ENCODE results near the gene AIFM2. TPM values are rescaled to one million over a fixed set of nuclear protein-coding genes. Genes with fewer than 3 reads are reported as not detected.
"Not testable (repeated sequence)": the region's sequence is repeated elsewhere in the genome, so short reads cannot be mapped to it uniquely, and the experiment has no call there.

AIFM2 gene
- 3.0 TPM for polyA plus RNA-seq (2013, experiment 1 of 2)
- polyA plus RNA-seq (2013, experiment 2 of 2) = 2.9 TPM

GRCh38 chr10:70132098-70133029 lies at the start of gene AIFM2:
TSS of gene AIFM2 (minus strand) at chr10:70132825. CDS start at chr10:70124084, 8,741 bp downstream.
- Histone ChIP-seq H3K9ac (ENCODE audit: low read length) (peak within 1 kb of the TSS; percentile 63), H2BK120ac (ENCODE audit: low read depth, low read length) (no peak within 1 kb of the TSS), H3K23ac (ENCODE audit: low read length) (no peak within 1 kb of the TSS), H3K79me1 (ENCODE audit: low read length) (no peaks in the 10 kb centered on the region), H4K5ac (ENCODE audit: low read length) (no peak within 1 kb of the TSS), H3K79me2 (ENCODE audit: control insufficient read depth, insufficient read depth, low read length) (no peaks in the 10 kb centered on the region), H4K8ac (ENCODE audit: low read depth, low read length) (no peak within 1 kb of the TSS), H3K36me3 (ENCODE audit: control insufficient read depth, insufficient read depth, low read length) (no peaks in the 10 kb centered on the region), H2BK5ac (ENCODE audit: low read length) (no peak within 1 kb of the TSS), H3K4ac (ENCODE audit: low read depth, low read length) (no peak within 1 kb of the TSS), H2BK15ac (replicated peaks; ENCODE audit: low read depth) (no peak within 1 kb of the TSS), H3K4me1 (ENCODE audit: control insufficient read depth, low read depth, low read length) (no peaks in the 10 kb centered on the region), H3K18ac (ENCODE audit: low read length) (peak within 1 kb of the TSS; percentile 33), H3K27me3 (ENCODE audit: insufficient read depth, low read length, poor library complexity) (no peaks in the 10 kb centered on the region), H3K4me2 (ENCODE audit: low read length) (peak within 1 kb of the TSS; percentile 67), H2AK5ac (ENCODE audit: low read length) (no peak within 1 kb of the TSS), H3K27ac (ENCODE audit: low read depth, low read length) (no peak within 1 kb of the TSS), H3K4me3 (ENCODE audit: low read length) (peak within 1 kb of the TSS; percentile 31), H3K56ac (ENCODE audit: low read length) (peak within 1 kb of the TSS; percentile 77)
- DNase-seq = peak; percentile 78
- WGBS (ENCODE audit: extremely low coverage, insufficient coverage, low lambda C conversion rate) = no CpG with 5 or more reads among the region's 80 CpGs

- not testable (repeated sequence) for H3K79me1 ChIP-seq (ENCODE audit: low read length); H3K4me2 ChIP-seq (ENCODE audit: low read length); H3K27me3 ChIP-seq (ENCODE audit: insufficient read depth, low read length, poor library complexity); H3K27ac ChIP-seq (ENCODE audit: low read depth, low read length); H4K5ac ChIP-seq (ENCODE audit: low read length); H3K4ac ChIP-seq (ENCODE audit: low read depth, low read length); H2BK120ac ChIP-seq (ENCODE audit: low read depth, low read length); H3K56ac ChIP-seq (ENCODE audit: low read length); H2AK5ac ChIP-seq (ENCODE audit: low read length); H4K8ac ChIP-seq (ENCODE audit: low read depth, low read length); H3K4me1 ChIP-seq (ENCODE audit: control insufficient read depth, low read depth, low read length); H3K23ac ChIP-seq (ENCODE audit: low read length); H3K79me2 ChIP-seq (ENCODE audit: control insufficient read depth, insufficient read depth, low read length); DNase-seq; H3K9ac ChIP-seq (ENCODE audit: low read length); H3K18ac ChIP-seq (ENCODE audit: low read length); H3K36me3 ChIP-seq (ENCODE audit: control insufficient read depth, insufficient read depth, low read length); H2BK5ac ChIP-seq (ENCODE audit: low read length); H2BK15ac ChIP-seq (replicated peaks; ENCODE audit: low read depth); H3K4me3 ChIP-seq (ENCODE audit: low read length)
- no CpG with 5 or more reads among the region's 8 CpGs for WGBS (ENCODE audit: extremely low coverage, insufficient coverage, low lambda C conversion rate)
Observed at GRCh38 chr10:70179209-70179608, 46.6 kb upstream of the AIFM2 start.

- Histone ChIP-seq H3K4me1 (ENCODE audit: control insufficient read depth, low read depth, low read length) (no peaks in the 10 kb centered on the region), H3K9ac (ENCODE audit: low read length) (no peak overlapping the region), H3K36me3 (ENCODE audit: control insufficient read depth, insufficient read depth, low read length) (no peaks in the 10 kb centered on the region), H3K27me3 (ENCODE audit: insufficient read depth, low read length, poor library complexity) (no peaks in the 10 kb centered on the region), H2BK120ac (ENCODE audit: low read depth, low read length) (no peak overlapping the region), H3K23ac (ENCODE audit: low read length) (no peak overlapping the region), H3K4ac (ENCODE audit: low read depth, low read length) (no peak overlapping the region), H3K79me2 (ENCODE audit: control insufficient read depth, insufficient read depth, low read length) (no peaks in the 10 kb centered on the region), H3K79me1 (ENCODE audit: low read length) (no peaks in the 10 kb centered on the region), H3K4me2 (ENCODE audit: low read length) (no peak overlapping the region), H2BK15ac (replicated peaks; ENCODE audit: low read depth) (no peak overlapping the region), H3K27ac (ENCODE audit: low read depth, low read length) (no peak overlapping the region), H3K18ac (ENCODE audit: low read length) (no peak overlapping the region), H3K56ac (ENCODE audit: low read length) (no peak overlapping the region), H4K8ac (ENCODE audit: low read depth, low read length) (no peak overlapping the region), H3K4me3 (ENCODE audit: low read length) (no peak overlapping the region), H2AK5ac (ENCODE audit: low read length) (no peak overlapping the region), H2BK5ac (ENCODE audit: low read length) (no peak overlapping the region), H4K5ac (ENCODE audit: low read length) (no peak overlapping the region)
- WGBS (ENCODE audit: extremely low coverage, insufficient coverage, low lambda C conversion rate) = 40% methylated on average over 1 of the region's 4 CpGs
- DNase-seq = no peak
Observed at GRCh38 chr10:70178139-70178725, 45.6 kb upstream of the AIFM2 start.

GRCh38 chr10:70176441-70176840 lies 43.8 kb upstream of the AIFM2 start:
- no peak overlapping the region for H3K4me2 ChIP-seq (ENCODE audit: low read length)
- H3K27ac ChIP-seq (ENCODE audit: low read depth, low read length) = no peak overlapping the region
- no peak overlapping the region for H3K4me3 ChIP-seq (ENCODE audit: low read length)
- H2BK5ac ChIP-seq (ENCODE audit: low read length) = no peak overlapping the region
- H3K9ac ChIP-seq (ENCODE audit: low read length) = no peak overlapping the region
- no peak overlapping the region for H2BK15ac ChIP-seq (replicated peaks; ENCODE audit: low read depth)
- no peak overlapping the region for H3K18ac ChIP-seq (ENCODE audit: low read length)
- no peak overlapping the region for H2BK120ac ChIP-seq (ENCODE audit: low read depth, low read length)
- no peak overlapping the region for H3K4ac ChIP-seq (ENCODE audit: low read depth, low read length)
- no peaks in the 10 kb centered on the region for H3K36me3 ChIP-seq (ENCODE audit: control insufficient read depth, insufficient read depth, low read length)
- WGBS (ENCODE audit: extremely low coverage, insufficient coverage, low lambda C conversion rate) = no CpG with 5 or more reads among the region's 6 CpGs
- no peak overlapping the region for H4K8ac ChIP-seq (ENCODE audit: low read depth, low read length)
- no peak overlapping the region for H3K56ac ChIP-seq (ENCODE audit: low read length)
- no peak overlapping the region for H3K23ac ChIP-seq (ENCODE audit: low read length)
- no peak overlapping the region for H4K5ac ChIP-seq (ENCODE audit: low read length)
- no peaks in the 10 kb centered on the region for H3K27me3 ChIP-seq (ENCODE audit: insufficient read depth, low read length, poor library complexity)
- H3K79me2 ChIP-seq (ENCODE audit: control insufficient read depth, insufficient read depth, low read length) = no peaks in the 10 kb centered on the region
- H3K79me1 ChIP-seq (ENCODE audit: low read length) = no peaks in the 10 kb centered on the region
- no peak overlapping the region for H2AK5ac ChIP-seq (ENCODE audit: low read length)
- no peaks in the 10 kb centered on the region for H3K4me1 ChIP-seq (ENCODE audit: control insufficient read depth, low read depth, low read length)
- no peak for DNase-seq

GRCh38 chr10:70175516-70175915 lies 42.9 kb upstream of the AIFM2 start:
- Histone ChIP-seq H3K27me3 (ENCODE audit: insufficient read depth, low read length, poor library complexity) (no peaks in the 10 kb centered on the region), H3K9ac (ENCODE audit: low read length) (no peak overlapping the region), H4K8ac (ENCODE audit: low read depth, low read length) (no peak overlapping the region), H3K36me3 (ENCODE audit: control insufficient read depth, insufficient read depth, low read length) (no peaks in the 10 kb centered on the region), H3K79me2 (ENCODE audit: control insufficient read depth, insufficient read depth, low read length) (no peaks in the 10 kb centered on the region), H3K56ac (ENCODE audit: low read length) (no peak overlapping the region), H2BK15ac (replicated peaks; ENCODE audit: low read depth) (no peak overlapping the region), H3K4me1 (ENCODE audit: control insufficient read depth, low read depth, low read length) (no peaks in the 10 kb centered on the region), H3K18ac (ENCODE audit: low read length) (no peak overlapping the region), H3K27ac (ENCODE audit: low read depth, low read length) (no peak overlapping the region), H2AK5ac (ENCODE audit: low read length) (no peak overlapping the region), H3K4ac (ENCODE audit: low read depth, low read length) (no peak overlapping the region), H3K4me3 (ENCODE audit: low read length) (no peak overlapping the region), H3K4me2 (ENCODE audit: low read length) (no peak overlapping the region), H4K5ac (ENCODE audit: low read length) (no peak overlapping the region), H3K79me1 (ENCODE audit: low read length) (no peaks in the 10 kb centered on the region), H2BK5ac (ENCODE audit: low read length) (no peak overlapping the region), H3K23ac (ENCODE audit: low read length) (no peak overlapping the region), H2BK120ac (ENCODE audit: low read depth, low read length) (no peak overlapping the region)
- WGBS (ENCODE audit: extremely low coverage, insufficient coverage, low lambda C conversion rate) = no CpG with 5 or more reads among the region's 3 CpGs
- no peak for DNase-seq

Measured in mesendoderm (in vitro differentiated cells).